Brain microvascular endothelial cell (primary cell): ENCODE measurements around the gene CDKN1A.

Source experiments
- DNase-seq: peaks from one replicate; pipeline ENCODE4 v3.0.0-alpha.2; 2020
- H3K27ac ChIP-seq: fragments of 250-450 bp; sonication (Bioruptor Pico); 2 replicates; pipeline ENCODE4 v1.5.1; 2020; ENCODE audit warnings: mild to moderate bottlenecking, moderate library complexity
- H3K27me3 ChIP-seq: fragments of 250-450 bp; sonication (Bioruptor Pico); replicated peaks from 2 replicates; pipeline ENCODE4 v1.5.1; 2020; ENCODE audit warnings: mild to moderate bottlenecking
- H3K36me3 ChIP-seq: fragments of 250-450 bp; sonication (Bioruptor Pico); replicated peaks from 2 replicates; pipeline ENCODE4 v1.5.1; 2020; ENCODE audit warnings: mild to moderate bottlenecking
- H3K4me3 ChIP-seq: 2 replicates; pipeline ENCODE4 v1.5.1; 2011; ENCODE audit warnings: low read depth, mild to moderate bottlenecking, control low read depth, low read length, moderate library complexity
- CTCF ChIP-seq: IDR thresholded peaks from 2 replicates; pipeline ENCODE4 v1.5.1; 2011; ENCODE audit warnings: low read depth, mild to moderate bottlenecking, moderate library complexity, low read length, control low read depth, inconsistent platforms; ENCODE audit errors: missing control alignments
- in situ Hi-C: cut with HindIII; loops from 2 replicates; pipeline ENCODE4 v1.10.0; 2017; ENCODE audit warnings: low sequenced_read_pairs, low pct_ligation_motif_present

Gene CDKN1A

GRCh38 chr6:36641543-36641942 lies 37.0 kb upstream of the CDKN1A start:
- no peak overlapping the region for H3K4me3 ChIP-seq
- no peaks in the 10 kb centered on the region for H3K36me3 ChIP-seq
- in situ Hi-C loops: no loop called here
- no peak overlapping the region for H3K27ac ChIP-seq
- no peaks in the 10 kb centered on the region for H3K27me3 ChIP-seq
- DNase-seq: no peak
- TF ChIP-seq CTCF: no peak

- in situ Hi-C loops: no loop called here
- no peak for TF ChIP-seq CTCF
- Histone ChIP-seq H3K27ac (no peak overlapping the region), H3K36me3 (no peaks in the 10 kb centered on the region), H3K27me3 (no peaks in the 10 kb centered on the region), H3K4me3 (no peak overlapping the region)
- peak; percentile 56 for DNase-seq
Measured at GRCh38 chr6:36642913-36643817, 35.3 kb upstream of the CDKN1A start.

GRCh38 chr6:36643977-36644376 lies 34.5 kb upstream of the CDKN1A start:
- no peaks in the 10 kb centered on the region for H3K36me3 ChIP-seq
- no peak for TF ChIP-seq CTCF
- no peaks in the 10 kb centered on the region for H3K27me3 ChIP-seq
- in situ Hi-C loops: no loop called here
- H3K4me3 ChIP-seq: no peak overlapping the region
- H3K27ac ChIP-seq: no peak overlapping the region
- no peak for DNase-seq

GRCh38 chr6:36649086-36649485 lies 29.4 kb upstream of the CDKN1A start:
- in situ Hi-C loops: no loop called here
- Histone ChIP-seq H3K27me3 (no peaks in the 10 kb centered on the region), H3K36me3 (no peaks in the 10 kb centered on the region), H3K27ac (no peak overlapping the region), H3K4me3 (no peak overlapping the region)
- TF ChIP-seq CTCF: no peak
- no peak for DNase-seq

- in situ Hi-C loops: no loop called here
Measured at GRCh38 chr6:36649701-36650484, 28.6 kb upstream of the CDKN1A start.

More at GRCh38 chr6:36649701-36650484, 28.6 kb upstream of the CDKN1A start:
- Histone ChIP-seq H3K36me3 (no peaks in the 10 kb centered on the region), H3K4me3 (no peak overlapping the region), H3K27me3 (no peaks in the 10 kb centered on the region), H3K27ac (no peak overlapping the region)
- TF ChIP-seq CTCF: no peak
- no peak for DNase-seq
